H1 (cell line): ENCODE measurements around the gene SNED1. TPM values are rescaled to one million over a fixed set of nuclear protein-coding genes. Genes with fewer than 3 reads are reported as not detected.

ENCODE experiments used
- CTCF ChIA-PET: fragments of 300-600 bp; sonication (Branson Sonifier 250); formaldehyde crosslinking; loops from one replicate; lab custom pipeline; 2021; ENCODE audit not compliant: partially characterized antibody; lab: Charles Lee
- POLR2A ChIA-PET: fragments of 300-600 bp; sonication (Branson Sonifier 250); formaldehyde crosslinking; loops from one replicate; lab custom pipeline; 2021; ENCODE audit warnings: inconsistent platforms; ENCODE audit not compliant: partially characterized antibody; lab: Charles Lee
- DNase-seq, 2 experiments: peaks; one replicate each; pipeline versions ENCODE4 v3.0.0 to v3.0.0-alpha.2; 2010 to 2022; ENCODE audit warnings: low spot score in 2 of 2, low read depth in 1 of 2, mixed read lengths in 1 of 2
- FAIRE-seq: peaks from 2 replicates; lab custom pipeline; 2011; peaks lifted over from hg19 to GRCh38; lab: Jason Lieb, UNC
- H2AFZ ChIP-seq: 2 replicates; pipeline ENCODE4 v1.8.1; 2012; ENCODE audit warnings: low read length, inconsistent platforms
- H2AK5ac ChIP-seq: 2 replicates; pipeline ENCODE4 v1.6.1; 2013; ENCODE audit warnings: low read depth, low read length
- H2BK120ac ChIP-seq: replicated peaks from 2 replicates; pipeline ENCODE3; 2013; ENCODE audit warnings: low read depth, low read length, inconsistent platforms
- H2BK12ac ChIP-seq: 2 replicates; pipeline ENCODE4 v1.6.1; 2013; ENCODE audit warnings: low read depth, low read length
- H2BK15ac ChIP-seq: 2 replicates; pipeline ENCODE4 v1.6.1; 2013; ENCODE audit warnings: low read length
- H2BK20ac ChIP-seq: 2 replicates; pipeline ENCODE4 v1.6.1; 2013; ENCODE audit warnings: low read length
- H2BK5ac ChIP-seq: 2 replicates; pipeline ENCODE4 v1.6.1; 2013; ENCODE audit warnings: low read depth, low read length
- H3K14ac ChIP-seq: 2 replicates; pipeline ENCODE4 v1.6.1; 2013; ENCODE audit warnings: inconsistent platforms; ENCODE audit not compliant: insufficient read length
- H3K18ac ChIP-seq: 2 replicates; pipeline ENCODE4 v1.6.1; 2013; ENCODE audit warnings: low read length; ENCODE audit errors: extremely low read depth
- H3K23ac ChIP-seq: 2 replicates; pipeline ENCODE4 v1.6.1; 2013; ENCODE audit warnings: inconsistent platforms; ENCODE audit not compliant: insufficient read length
- H3K23me2 ChIP-seq: 2 replicates; pipeline ENCODE4 v1.6.1; 2013; ENCODE audit warnings: low read depth, low read length
- H3K27ac ChIP-seq: 2 replicates; pipeline ENCODE4 v1.6.1; 2011; ENCODE audit warnings: low read depth, low read length, inconsistent platforms
- H3K27me3 ChIP-seq, 4 experiments: replicated peaks in 1 of 4; 1 replicate in 1 of 4; 2 replicates in 3 of 4; pipeline versions ENCODE4 v1.6.1 to v1.8.1; 2011 to 2013; ENCODE audit warnings: low read length in 3 of 4, mild to moderate bottlenecking in 3 of 4, inconsistent platforms in 2 of 4, mixed read lengths in 2 of 4, moderate library complexity in 1 of 4; ENCODE audit not compliant: control insufficient read depth in 3 of 4, insufficient read depth in 3 of 4; ENCODE audit errors: extremely low read depth in 1 of 4
- H3K36me3 ChIP-seq, 4 experiments: 2 replicates each; pipeline versions ENCODE4 v1.6.1 to v1.8.1; 2011 to 2013; ENCODE audit warnings: mild to moderate bottlenecking in 4 of 4, low read length in 3 of 4, moderate library complexity in 2 of 4, control low read depth in 1 of 4, inconsistent platforms in 1 of 4; ENCODE audit not compliant: insufficient read depth in 4 of 4, control insufficient read depth in 2 of 4
- H3K4ac ChIP-seq: replicated peaks from 2 replicates; pipeline ENCODE3; 2013; ENCODE audit warnings: low read length, low read depth, mixed read lengths, inconsistent platforms; ENCODE audit not compliant: insufficient read length
- H3K4me1 ChIP-seq, 4 experiments: replicated peaks in 1 of 4; 1 replicate in 1 of 4; 2 replicates in 3 of 4; pipeline versions ENCODE4 v1.6.1 to v1.8.1; 2011 to 2013; ENCODE audit warnings: low read length in 3 of 4, inconsistent platforms in 2 of 4, mixed read lengths in 1 of 4; ENCODE audit not compliant: insufficient read depth in 4 of 4, control insufficient read depth in 3 of 4
- H3K4me2 ChIP-seq, 2 experiments: 2 replicates each; pipeline versions ENCODE4 v1.6.1 to v1.8.1; 2011 to 2013; ENCODE audit warnings: low read depth in 2 of 2, low read length in 2 of 2, control low read depth in 1 of 2, inconsistent platforms in 1 of 2, mild to moderate bottlenecking in 1 of 2; ENCODE audit not compliant: insufficient read depth in 1 of 2
- H3K4me3 ChIP-seq, 4 experiments: fragments of 200-600, 300-600 bp in 1 of 4; sonication (generic), shearing (Covaris generic), sonication (Bioruptor Twin) in 1 of 4; 2 replicates each; pipeline versions ENCODE4 v1.5.1 to v1.8.1; 2011 to 2016; ENCODE audit warnings: low read length in 4 of 4, low read depth in 3 of 4, control low read depth in 2 of 4, inconsistent platforms in 2 of 4, mild to moderate bottlenecking in 2 of 4, mixed read lengths in 1 of 4, moderate library complexity in 1 of 4; ENCODE audit not compliant: insufficient read depth in 2 of 4; ENCODE audit errors: extremely low read depth in 1 of 4
- H3K56ac ChIP-seq: replicated peaks from 2 replicates; pipeline ENCODE3; 2013; ENCODE audit warnings: low read depth, mild to moderate bottlenecking, mixed read lengths, low read length, inconsistent platforms; ENCODE audit not compliant: insufficient read length
- H3K79me1 ChIP-seq: 2 replicates; pipeline ENCODE4 v1.6.1; 2013; ENCODE audit warnings: low read depth, low read length, control low read depth
- H3K79me2 ChIP-seq, 2 experiments: 2 replicates each; pipeline versions ENCODE4 v1.6.1 to v1.8.1; 2012 to 2013; ENCODE audit warnings: low read length in 2 of 2, mild to moderate bottlenecking in 2 of 2, inconsistent platforms in 1 of 2; ENCODE audit not compliant: insufficient read depth in 2 of 2, control insufficient read depth in 1 of 2
- H3K9ac ChIP-seq, 4 experiments: replicated peaks in 1 of 4; 1 replicate in 1 of 4; 2 replicates in 3 of 4; pipeline versions ENCODE4 v1.6.1 to v1.8.1; 2011 to 2013; ENCODE audit warnings: low read depth in 3 of 4, low read length in 3 of 4, control low read depth in 2 of 4, mild to moderate bottlenecking in 2 of 4, moderate library complexity in 2 of 4, inconsistent platforms in 1 of 4; ENCODE audit errors: extremely low read depth in 1 of 4
- H3K9me3 ChIP-seq, 2 experiments: 2 replicates each; pipeline versions ENCODE4 v1.6.1 to v1.8.1; 2012 to 2013; ENCODE audit warnings: mild to moderate bottlenecking in 2 of 2, moderate library complexity in 2 of 2, control low read depth in 1 of 2, inconsistent platforms in 1 of 2, low read depth in 1 of 2, low read length in 1 of 2, mixed read lengths in 1 of 2; ENCODE audit not compliant: insufficient read depth in 2 of 2
- H4K20me1 ChIP-seq, 2 experiments: replicated peaks in 1 of 2; 2 replicates each; pipeline versions ENCODE3 to v1.8.1; 2011 to 2013; ENCODE audit warnings: inconsistent platforms in 2 of 2, low read length in 2 of 2, mild to moderate bottlenecking in 1 of 2; ENCODE audit not compliant: insufficient read depth in 2 of 2, control insufficient read depth in 1 of 2
- H4K5ac ChIP-seq: 2 replicates; pipeline ENCODE4 v1.6.1; 2013; ENCODE audit warnings: low read length, low read depth, mixed read lengths, inconsistent platforms; ENCODE audit not compliant: insufficient read length
- H4K8ac ChIP-seq: 2 replicates; pipeline ENCODE4 v1.8.0; 2013; ENCODE audit warnings: mild to moderate bottlenecking, moderate library complexity, low read length, inconsistent platforms; ENCODE audit not compliant: insufficient read depth; ENCODE audit errors: extremely low read depth
- H4K91ac ChIP-seq: replicated peaks from 2 replicates; pipeline ENCODE3; 2013; ENCODE audit warnings: low read length, mixed read lengths, inconsistent platforms; ENCODE audit not compliant: insufficient read length
- ATF3 ChIP-seq: IDR thresholded peaks from 2 replicates; pipeline ENCODE4 v1.6.1; 2011; ENCODE audit warnings: low read depth, mild to moderate bottlenecking, low read length; ENCODE audit not compliant: insufficient read depth
- BACH1 ChIP-seq: IDR thresholded peaks from 2 replicates; pipeline ENCODE4 v1.6.1; 2012; ENCODE audit warnings: low read length, improper control_type of control experiment
- CBX5 ChIP-seq: fragments of 300-800, 300-1000 bp; sonication (generic); IDR thresholded peaks from 2 replicates; pipeline ENCODE4 v1.7.1; 2016; ENCODE audit warnings: antibody characterized with exemption, low read length, low read depth
- CTCF ChIP-seq, 3 experiments: IDR thresholded peaks; 1 replicate in 2 of 3; 2 replicates in 1 of 3; pipeline versions ENCODE4 v1.5.1 to v1.6.1; 2011; ENCODE audit warnings: low read length in 3 of 3, mild to moderate bottlenecking in 3 of 3, inconsistent platforms in 2 of 3, low read depth in 1 of 3, moderate library complexity in 1 of 3; ENCODE audit not compliant: insufficient read depth in 1 of 3; ENCODE audit errors: control extremely low read depth in 1 of 3
- JUN ChIP-seq: IDR thresholded peaks from 2 replicates; pipeline ENCODE4 v1.6.1; 2011; ENCODE audit warnings: low read depth, mild to moderate bottlenecking, improper control_type of control experiment, low read length
- MAX ChIP-seq: IDR thresholded peaks from 2 replicates; pipeline ENCODE4 v1.6.1; 2012; ENCODE audit warnings: inconsistent platforms
- POU5F1 ChIP-seq: IDR thresholded peaks from 2 replicates; pipeline ENCODE4 v1.6.1; 2011; ENCODE audit warnings: low read depth, mild to moderate bottlenecking, low read length, moderate library complexity
- SP2 ChIP-seq: IDR thresholded peaks from 2 replicates; pipeline ENCODE4 v1.6.1; 2012; ENCODE audit warnings: mild to moderate bottlenecking, low read length, inconsistent platforms
- SRF ChIP-seq: IDR thresholded peaks from 2 replicates; pipeline ENCODE4 v1.6.1; 2011; ENCODE audit warnings: mild to moderate bottlenecking, low read depth, low read length, moderate library complexity
- TAF1 ChIP-seq: IDR thresholded peaks from 2 replicates; pipeline ENCODE4 v1.6.1; 2011; ENCODE audit warnings: mild to moderate bottlenecking, low read depth, low read length
- TAF7 ChIP-seq: optimal IDR thresholded peaks from 2 replicates; pipeline ENCODE3; 2011; ENCODE audit warnings: low read depth, mild to moderate bottlenecking, inconsistent platforms, low read length, moderate library complexity, borderline replicate concordance
- WGBS, 2 experiments: shearing (Covaris generic) in 1 of 2; methylation state at CpG; one replicate each; pipeline versions ENCODE4 v1.1.6 to v1.1.7; 2013 to 2015; ENCODE audit warnings: low lambda C conversion rate in 2 of 2, mixed read lengths in 2 of 2, inconsistent platforms in 1 of 2, low coverage in 1 of 2, missing lambda C conversion rate in 1 of 2; ENCODE audit not compliant: insufficient replicate concordance in 2 of 2, insufficient coverage in 1 of 2, insufficient read length in 1 of 2; ENCODE audit errors: extremely low coverage in 1 of 2, missing lambda C conversion rate in 1 of 2; 5-methylcytosine and 5-hydroxymethylcytosine counted together
- polyA plus RNA-seq, 7 experiments: library from polyadenylated mRNA; depleted of rRNA in 3 of 7; stranded (reverse) in 5 of 7; unstranded in 2 of 7; fragments of >200 nt in 5 of 7; fragments of 200-250 nt in 2 of 7; gene quantifications; 1 replicate in 5 of 7; 2 replicates in 1 of 7; 4 replicates in 1 of 7; pipeline versions ENCODE4 v1.2.1 to v1.2.3, GENCODE V29; 2011 to 2013; ENCODE audit warnings: missing spikeins in 2 of 7, mixed read lengths in 2 of 7
- total RNA-seq: library from RNA; stranded (reverse); fragmentation: NEBNext Ultra II Directional; extraction: Animal tissue kit (Norgen Biotek cat#: 25700); gene quantifications from 2 replicates; pipeline ENCODE4 v1.2.1, GENCODE V29; 2021

The SNED1 gene
- total and polyA plus RNA-seq, 2 of the 8 experiments (the other 6 are each of a cell fraction or from before 2014, with no cell fraction given) = 1.9 TPM

- Histone ChIP-seq H2AFZ (no peak overlapping the region), H3K4me2 (no peak overlapping the region), H3K79me2 (no peaks in the 10 kb centered on the region), H3K27me3 (no peaks in the 10 kb centered on the region), H3K36me3 (peaks cover 6 to 35% (median 20%) of the 10 kb centered on the region in 4 experiments; a peak in 7 of 8 replicates), H3K18ac (no peak overlapping the region), H3K27ac (no peak overlapping the region), H2BK5ac (no peak overlapping the region), H4K91ac (no peak overlapping the region), H3K4me3 (no peak overlapping the region), H2BK12ac (no peak overlapping the region), H4K8ac (no peak overlapping the region), H3K4ac (no peak overlapping the region), H4K20me1 (peaks cover 0 to 9% of the 10 kb centered on the region in 2 experiments), H2BK20ac (no peak overlapping the region), H4K5ac (no peak overlapping the region), H3K9ac (no peak overlapping the region), H3K23ac (no peak overlapping the region), H3K14ac (no peak overlapping the region), H2BK120ac (no peak overlapping the region), H2AK5ac (no peak overlapping the region), H3K79me1 (no peaks in the 10 kb centered on the region; the same call in 1 of the 2 replicates), H3K9me3 (no peaks in the 10 kb centered on the region), H3K23me2 (no peaks in the 10 kb centered on the region), H3K4me1 (no peaks in the 10 kb centered on the region), H2BK15ac (no peak overlapping the region), H3K56ac (no peak overlapping the region)
- ChIA-PET POLR2A (interaction anchor here (0.6 to 1.3 kb wide), 2 partner anchors 34 to 88 kb away, joined by 3 read pairs; partner anchors contain the start of gene MTERF4), CTCF (interaction anchor here (1.2 kb wide), 1 partner anchor 81 kb away, joined by 3 read pairs; no protein-coding TSS in a partner anchor)
- WGBS, 2 experiments = 88% methylated on average over 9 of the region's 9 CpGs; no CpG with 5 or more reads in 1 of the 2 experiments
- no peak for TF ChIP-seq CTCF (IDR thresholded peaks at IDR 0.05; ENCODE audit: control extremely low read depth in 1 of 3, insufficient read depth in 1 of 3, low read depth in 1 of 3, low read length in 3 of 3)
- TF ChIP-seq SRF = no peak
- no peak for TF ChIP-seq POU5F1
- TF ChIP-seq SP2 = no peak
- TF ChIP-seq TAF1 = no peak
- no peak for TF ChIP-seq MAX
- TF ChIP-seq ATF3 = no peak
- no peak for TF ChIP-seq CBX5
- no peak for TF ChIP-seq BACH1
- no peak for TF ChIP-seq TAF7
- TF ChIP-seq JUN = no peak
- FAIRE-seq (no peak), DNase-seq (no peak)
Measured at GRCh38 chr2:241135737-241136136, 137.3 kb downstream of the SNED1 start.
